HepG2 (cell line): Measurements from ENCODE around the gene NAV2. TPM values are rescaled to one million over a fixed set of nuclear protein-coding genes. Genes with fewer than 3 reads are reported as not detected.

Source experiments
- ARID2 ChIP-seq: sonication (generic); formaldehyde crosslinking; IDR thresholded peaks from 2 replicates; pipeline ENCODE4 v1.8.1; 2022; ENCODE audit warnings: mild to moderate bottlenecking, missing genetic modification reagents, borderline replicate concordance
- ATRX ChIP-seq: sonication (generic); formaldehyde crosslinking; IDR thresholded peaks from 2 replicates; pipeline ENCODE4 v1.4.0; 2020; ENCODE audit warnings: missing genetic modification reagents, borderline replicate concordance
- ELK4 ChIP-seq: sonication (generic); formaldehyde crosslinking; IDR thresholded peaks from 2 replicates; pipeline ENCODE4 v1.9.0; 2021; ENCODE audit warnings: missing genetic modification reagents, borderline replicate concordance
- FLYWCH1 ChIP-seq: sonication (generic); formaldehyde crosslinking; IDR thresholded peaks from 2 replicates; pipeline ENCODE4 v1.8.1; 2023; ENCODE audit warnings: mild to moderate bottlenecking, missing genetic modification reagents
- FOSL2 ChIP-seq: sonication (generic); formaldehyde crosslinking; IDR thresholded peaks from 2 replicates; pipeline ENCODE4 v1.4.0; 2020; ENCODE audit warnings: missing genetic modification reagents
- GFI1 ChIP-seq: sonication (generic); formaldehyde crosslinking; IDR thresholded peaks from 2 replicates; pipeline ENCODE4 v1.5.0; 2020; ENCODE audit warnings: missing genetic modification reagents, mild to moderate bottlenecking, borderline replicate concordance
- HBP1 ChIP-seq: IDR thresholded peaks from 2 replicates; pipeline ENCODE4 v1.6.1; 2016; ENCODE audit warnings: low read depth, control low read depth
- HCFC1 ChIP-seq: fragments of 150-350 bp; IDR thresholded peaks from 2 replicates; pipeline ENCODE4 v1.6.1; 2014; ENCODE audit warnings: low read depth, low read length
- HDAC2 ChIP-seq: sonication (generic); formaldehyde crosslinking; IDR thresholded peaks from 2 replicates; pipeline ENCODE4 v1.4.0; 2020; ENCODE audit warnings: missing genetic modification reagents
- HOXA7 ChIP-seq: sonication (generic); formaldehyde crosslinking; IDR thresholded peaks from 2 replicates; pipeline ENCODE4 v1.8.1; 2022; ENCODE audit warnings: mild to moderate bottlenecking, missing genetic modification reagents, moderate library complexity
- MAF1 ChIP-seq: sonication (generic); formaldehyde crosslinking; IDR thresholded peaks from 2 replicates; pipeline ENCODE4 v1.5.0; 2020; ENCODE audit warnings: missing genetic modification reagents, borderline replicate concordance
- MIER3 ChIP-seq: IDR thresholded peaks from 2 replicates; pipeline ENCODE4 v1.6.1; 2016; ENCODE audit warnings: missing compliant biosample characterization, borderline replicate concordance
- MTA1 ChIP-seq: sonication (generic); formaldehyde crosslinking; IDR thresholded peaks from 2 replicates; pipeline ENCODE4 v1.4.0; 2020; ENCODE audit warnings: missing genetic modification reagents, mild to moderate bottlenecking, borderline replicate concordance
- NKX3-1 ChIP-seq: sonication (generic); formaldehyde crosslinking; IDR thresholded peaks from 2 replicates; pipeline ENCODE4 v1.5.0; 2020; ENCODE audit warnings: missing genetic modification reagents
- PITX1 ChIP-seq: sonication (generic); formaldehyde crosslinking; IDR thresholded peaks from 2 replicates; pipeline ENCODE4 v1.5.1; 2020; ENCODE audit warnings: mild to moderate bottlenecking, missing genetic modification reagents
- POLR2A ChIP-seq, 2 experiments: IDR thresholded peaks; 2 replicates each; pipeline ENCODE4 v1.6.1; 2011; ENCODE audit warnings: low read depth in 2 of 2, low read length in 2 of 2, mild to moderate bottlenecking in 1 of 2, moderate library complexity in 1 of 2; ENCODE audit not compliant: insufficient read depth in 1 of 2
- POLR2AphosphoS2 ChIP-seq: IDR thresholded peaks from 2 replicates; pipeline ENCODE4 v1.6.1; 2011; ENCODE audit warnings: low read depth, low read length, improper control_type of control experiment
- RAD51 ChIP-seq: fragments of 450-650 bp; IDR thresholded peaks from 2 replicates; pipeline ENCODE4 v1.6.1; 2016; ENCODE audit warnings: borderline replicate concordance
- SYNCRIP ChIP-seq: fragments of 200-400 bp; formaldehyde crosslinking; IDR thresholded peaks from 2 replicates; pipeline ENCODE4 v1.6.1; 2018; ENCODE audit warnings: mild to moderate bottlenecking, low read depth, low read length; ENCODE audit not compliant: insufficient read depth
- TFAP4 ChIP-seq: sonication (generic); IDR thresholded peaks from 2 replicates; pipeline ENCODE4 v1.6.1; 2016; ENCODE audit warnings: low read depth, borderline replicate concordance
- THRA ChIP-seq: sonication (generic); formaldehyde crosslinking; IDR thresholded peaks from 2 replicates; pipeline ENCODE4 v1.4.0; 2020; ENCODE audit warnings: missing genetic modification reagents, borderline replicate concordance
- ZBTB38 ChIP-seq: sonication (generic); formaldehyde crosslinking; IDR thresholded peaks from 2 replicates; pipeline ENCODE4 v1.5.1; 2020; ENCODE audit warnings: mild to moderate bottlenecking, missing genetic modification reagents
- ZFP91 ChIP-seq: sonication (generic); formaldehyde crosslinking; IDR thresholded peaks from 2 replicates; pipeline ENCODE4 v1.9.0; 2022; ENCODE audit warnings: missing genetic modification reagents, mild to moderate bottlenecking, borderline replicate concordance
- ZNF12 ChIP-seq: sonication (generic); formaldehyde crosslinking; IDR thresholded peaks from 2 replicates; pipeline ENCODE4 v1.5.0; 2020; ENCODE audit warnings: missing genetic modification reagents
- ZNF501 ChIP-seq: sonication (generic); formaldehyde crosslinking; IDR thresholded peaks from 2 replicates; pipeline ENCODE4 v1.5.1; 2020; ENCODE audit warnings: mild to moderate bottlenecking, moderate library complexity, missing genetic modification reagents
- polyA plus RNA-seq, 8 experiments: library from polyadenylated mRNA; depleted of rRNA in 3 of 8; stranded (reverse) in 7 of 8; unstranded in 1 of 8; fragments of >200 nt; fragmentation: Illumina TruSeq in 4 of 8; extraction: Trizol in 4 of 8; gene quantifications; 2 replicates each; pipeline versions ENCODE4 v1.2.1 to v1.2.3, GENCODE V29; 2011 to 2016; ENCODE audit warnings: low read depth in 4 of 8, missing spikeins in 1 of 8, mixed read lengths in 1 of 8; ENCODE audit not compliant: insufficient read depth in 1 of 8
- total RNA-seq, 5 experiments: library from RNA; depleted of rRNA; stranded (reverse); fragments of >200 nt; fragmentation: Illumina TruSeq; extraction: Trizol; gene quantifications; 2 replicates each; pipeline ENCODE4 v1.2.3, GENCODE V29; 2016; ENCODE audit warnings: low read depth in 1 of 5

Gene NAV2
- total and polyA plus RNA-seq, 2 of the 13 experiments (the other 11 are each of a cell fraction or from before 2014, with no cell fraction given), result 9.3 to 34.6 TPM

- TF ChIP-seq ELK4 (CRISPR knock-in tag), result no peak
- TF ChIP-seq PITX1 (CRISPR knock-in tag), result no peak
- TF ChIP-seq ZNF12 (CRISPR knock-in tag), result no peak
- TF ChIP-seq GFI1 (CRISPR knock-in tag), result no peak; the same call in 1 of the 2 replicates
- peak; percentile 23; the same call in 1 of the 2 replicates for TF ChIP-seq MIER3 (CRISPR knock-in tag)
- peak; percentile 68 for TF ChIP-seq HDAC2 (CRISPR knock-in tag)
- TF ChIP-seq ZFP91 (CRISPR knock-in tag), result peak; percentile 51; the same call in 1 of the 2 replicates
- TF ChIP-seq POLR2A (IDR thresholded peaks at IDR 0.05; ENCODE audit: insufficient read depth in 1 of 2, low read depth in 2 of 2, low read length in 2 of 2), result peak; percentile 38 to 55; a peak in 2 of 4 replicates
- peak; percentile 57; the same call in 1 of the 2 replicates for TF ChIP-seq TFAP4
- no peak for TF ChIP-seq RAD51
- TF ChIP-seq FOSL2 (CRISPR knock-in tag), result peak; percentile 66
- no peak for TF ChIP-seq FLYWCH1
- TF ChIP-seq THRA, result peak; percentile 53; the same call in 1 of the 2 replicates
- TF ChIP-seq POLR2AphosphoS2, result no peak
- no peak for TF ChIP-seq MAF1
- no peak for TF ChIP-seq ARID2
- TF ChIP-seq ZNF501 (CRISPR knock-in tag), result no peak
- no peak for TF ChIP-seq HOXA7 (CRISPR knock-in tag)
- peak; percentile 89 for TF ChIP-seq MTA1 (CRISPR knock-in tag)
- peak; percentile 73 for TF ChIP-seq ZBTB38 (CRISPR knock-in tag)
- no peak for TF ChIP-seq SYNCRIP
- TF ChIP-seq HCFC1, result no peak
- TF ChIP-seq ATRX (CRISPR knock-in tag), result no peak
- TF ChIP-seq NKX3-1, result no peak
- TF ChIP-seq HBP1 (CRISPR knock-in tag), result no peak
Measured at GRCh38 chr11:20000351-20001134, 287.9 kb downstream of the NAV2 start (continued).
